Upper lobe of left lung (tissue), 4 donors: ENCODE results near the gene ADAP2.

Experiments
- POLR2A ChIP-seq, 4 donors: fragments of 450-650 bp; IDR thresholded peaks; one replicate each; pipeline ENCODE4 v1.5.1; 2016 to 2017; ENCODE audit warnings: antibody characterized with exemption in 4 of 4, mild to moderate bottlenecking in 2 of 4
- TF ChIP-seq, protein P1 (sequence below), 6 experiments: fragments of 450-650 bp in 4 of 6; fragments of 200-600 bp in 2 of 6; sonication (generic) in 2 of 6; IDR thresholded peaks; one replicate each; pipeline ENCODE4 v1.5.1; 2016 to 2019; ENCODE audit warnings: antibody characterized with exemption in 6 of 6

DNA sequence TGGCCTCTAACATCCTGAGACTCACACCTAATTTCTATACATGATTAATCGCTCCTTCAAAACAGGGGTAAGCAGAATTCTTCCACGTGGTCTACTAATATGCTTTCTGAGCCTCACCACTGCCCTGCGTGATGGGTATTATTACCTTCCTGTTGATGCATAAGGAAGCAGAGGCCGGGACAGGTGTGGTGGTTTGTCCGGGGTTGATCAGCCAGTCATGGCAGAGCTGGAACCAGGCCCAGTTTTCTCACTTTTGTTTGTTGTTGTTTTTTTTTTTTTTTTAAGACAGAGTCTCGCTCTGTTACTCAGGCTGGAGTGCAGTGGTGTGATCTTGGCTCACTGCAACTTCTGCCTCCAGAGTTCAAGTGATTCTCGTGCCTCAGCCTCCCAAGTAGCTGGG, 80.3 kb downstream of the ADAP2 start:
- TF ChIP-seq POLR2A (IDR thresholded peaks at IDR 0.05): no peak
- TF ChIP-seq, protein P1, sequence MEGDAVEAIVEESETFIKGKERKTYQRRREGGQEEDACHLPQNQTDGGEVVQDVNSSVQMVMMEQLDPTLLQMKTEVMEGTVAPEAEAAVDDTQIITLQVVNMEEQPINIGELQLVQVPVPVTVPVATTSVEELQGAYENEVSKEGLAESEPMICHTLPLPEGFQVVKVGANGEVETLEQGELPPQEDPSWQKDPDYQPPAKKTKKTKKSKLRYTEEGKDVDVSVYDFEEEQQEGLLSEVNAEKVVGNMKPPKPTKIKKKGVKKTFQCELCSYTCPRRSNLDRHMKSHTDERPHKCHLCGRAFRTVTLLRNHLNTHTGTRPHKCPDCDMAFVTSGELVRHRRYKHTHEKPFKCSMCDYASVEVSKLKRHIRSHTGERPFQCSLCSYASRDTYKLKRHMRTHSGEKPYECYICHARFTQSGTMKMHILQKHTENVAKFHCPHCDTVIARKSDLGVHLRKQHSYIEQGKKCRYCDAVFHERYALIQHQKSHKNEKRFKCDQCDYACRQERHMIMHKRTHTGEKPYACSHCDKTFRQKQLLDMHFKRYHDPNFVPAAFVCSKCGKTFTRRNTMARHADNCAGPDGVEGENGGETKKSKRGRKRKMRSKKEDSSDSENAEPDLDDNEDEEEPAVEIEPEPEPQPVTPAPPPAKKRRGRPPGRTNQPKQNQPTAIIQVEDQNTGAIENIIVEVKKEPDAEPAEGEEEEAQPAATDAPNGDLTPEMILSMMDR (IDR thresholded peaks at IDR 0.05): no peak
